HL-60/S4 (cell line): ENCODE measurements around the gene WDR64.

Experiments used
- in situ Hi-C: fragments of 300-500 bp; cut with MboI; formaldehyde crosslinking; loops from 2 replicates; pipeline ENCODE4 v1.14.3; 2022; ENCODE audit warnings: low sequenced_read_pairs

The WDR64 gene

DNA sequence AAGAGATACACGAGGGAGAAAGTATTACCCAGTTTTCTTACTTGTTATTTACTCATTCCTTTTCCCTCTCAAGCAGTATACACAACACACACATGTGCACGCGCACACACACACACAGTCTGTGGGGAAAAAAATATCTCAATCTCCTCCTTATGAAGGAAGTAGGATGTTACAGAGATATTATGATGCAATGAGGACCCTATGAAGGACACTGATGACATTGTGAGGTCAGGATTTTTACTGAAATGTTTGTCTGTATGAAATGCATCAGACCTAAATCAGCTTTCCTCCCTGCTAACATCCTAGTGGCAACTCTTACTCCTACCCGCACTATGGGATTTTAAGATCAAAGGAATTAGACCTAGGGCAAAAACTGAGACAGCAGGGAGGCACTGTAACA, at the start of gene WDR64:
TSS of gene WDR64 (plus strand) at position 270 of the 400 bp plus-strand sequence. CDS start 204 bp downstream, outside the sequence.
- in situ Hi-C loops, result no loop called here

DNA sequence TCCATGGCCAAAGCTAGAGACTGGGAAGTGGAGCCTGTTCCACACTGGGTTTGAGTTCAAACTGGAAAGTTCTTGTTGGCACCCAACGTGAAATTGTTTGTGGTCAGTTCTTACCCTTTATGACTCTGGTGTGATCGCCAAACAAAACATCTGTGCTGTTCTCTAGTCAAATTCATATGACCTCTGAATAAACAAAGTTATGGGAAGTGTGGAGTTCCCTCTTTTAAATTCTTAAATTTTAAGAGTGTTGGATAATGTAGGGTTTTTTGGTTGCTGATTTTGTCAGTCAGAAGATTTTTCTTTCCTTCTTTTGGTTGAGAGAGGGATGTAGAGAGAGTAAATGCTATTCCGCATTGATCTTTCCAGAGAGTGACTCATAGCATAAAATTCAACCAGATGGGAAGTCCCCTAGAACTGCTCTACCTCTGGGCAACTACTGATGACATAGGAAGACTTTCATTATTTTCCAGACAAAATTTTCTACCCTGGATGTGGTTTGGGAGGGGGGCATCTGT, 48.3 kb upstream of the WDR64 start:
- in situ Hi-C loops, result loop anchor here (25.0 kb wide), 1 partner anchor 409 kb away; no protein-coding TSS in a partner anchor

- in situ Hi-C loops, result loop anchor here (25.0 kb wide), 1 partner anchor 407 kb away; no protein-coding TSS in a partner anchor
Measured at GRCh38 chr1:241605146-241605805, 46.8 kb upstream of the WDR64 start.

DNA sequence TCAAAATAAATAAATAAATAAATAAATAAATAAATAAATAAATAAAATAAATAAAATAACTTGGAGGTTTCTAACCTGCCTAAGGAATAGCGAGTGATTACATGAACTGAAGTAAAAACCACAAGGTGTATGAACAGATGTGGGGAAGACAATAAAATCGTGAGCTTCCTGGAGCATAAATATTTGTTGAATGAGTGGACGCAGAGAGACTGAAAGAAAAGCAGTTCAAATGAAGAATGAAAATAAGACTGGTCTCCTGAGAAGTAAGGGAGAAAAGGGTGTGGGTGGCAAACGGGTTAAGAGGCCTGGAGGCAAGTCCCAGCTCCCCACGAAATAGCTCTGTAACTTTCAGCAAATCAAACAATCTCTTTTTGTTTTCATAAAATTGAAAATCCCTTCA, 45.5 kb upstream of the WDR64 start:
- in situ Hi-C loops, result loop anchor here (25.0 kb wide), 1 partner anchor 406 kb away; no protein-coding TSS in a partner anchor

- in situ Hi-C loops, result loop anchor here (25.0 kb wide), 1 partner anchor 405 kb away; no protein-coding TSS in a partner anchor
Measured at GRCh38 chr1:241607497-241607896, 44.6 kb upstream of the WDR64 start.

DNA sequence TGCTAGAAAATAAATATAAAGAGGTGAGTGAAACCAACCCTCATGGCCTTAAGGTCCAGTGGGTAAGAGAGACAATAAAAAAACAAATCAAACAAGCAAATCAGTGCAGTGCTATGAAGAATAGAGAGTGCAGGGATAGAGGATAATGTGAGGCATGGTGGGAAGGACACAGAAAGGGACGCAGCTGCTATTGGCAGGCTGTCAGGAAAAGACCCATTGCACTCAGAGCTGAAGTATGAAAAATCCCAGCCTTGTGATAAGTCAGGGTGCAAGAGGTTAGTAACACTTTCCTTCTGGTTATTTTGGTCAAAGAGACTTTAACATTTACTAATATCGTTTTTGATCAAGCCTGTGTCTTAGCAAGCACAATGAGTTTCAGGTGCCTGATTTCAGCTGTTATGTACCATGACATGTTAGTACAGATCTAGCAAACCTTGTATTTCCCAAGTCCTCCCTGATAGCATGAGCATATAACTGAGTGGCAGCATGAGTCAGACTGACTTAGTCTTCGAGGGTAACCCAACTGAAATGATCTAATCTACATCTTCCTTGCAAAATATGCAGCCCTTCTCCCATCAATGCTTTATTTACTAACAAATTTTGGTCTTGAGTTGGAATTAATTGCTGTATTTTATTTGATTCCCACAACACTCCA, 43.6 kb upstream of the WDR64 start:
- in situ Hi-C loops, result loop anchor here (25.0 kb wide), 1 partner anchor 404 kb away; no protein-coding TSS in a partner anchor

DNA sequence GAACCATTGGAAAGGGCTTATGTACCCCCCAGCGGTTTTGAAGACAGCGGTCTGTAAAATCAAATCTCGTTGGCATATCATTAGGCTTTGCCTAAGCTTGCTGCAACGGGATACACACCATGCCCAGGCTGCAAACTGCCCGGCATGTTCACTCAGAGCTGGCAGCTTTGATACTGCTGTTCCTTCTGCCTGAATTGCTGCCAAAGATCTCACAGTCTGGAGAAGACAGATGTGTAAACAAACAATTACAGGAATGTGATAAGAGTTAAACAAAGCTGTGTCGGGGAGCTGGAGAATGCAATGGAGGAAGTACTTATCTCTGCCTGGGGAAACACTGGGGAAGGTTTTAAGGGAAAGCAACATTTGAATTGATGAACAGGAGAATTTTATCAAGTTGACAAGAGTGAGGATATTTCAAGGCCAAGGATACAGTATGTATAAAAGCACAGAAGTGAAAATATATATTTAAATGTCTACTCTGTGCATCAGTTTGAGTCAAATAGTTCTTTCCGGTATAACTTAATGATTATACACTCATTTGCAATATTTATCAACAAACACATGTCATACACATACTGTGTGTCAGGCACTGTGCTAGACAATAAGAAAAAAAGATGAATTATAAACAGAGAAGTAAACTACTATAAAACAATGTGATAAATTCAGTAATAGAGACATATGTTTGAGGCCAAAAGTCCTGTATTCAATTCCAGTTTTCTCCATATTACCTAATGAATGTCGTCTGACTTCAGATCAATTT, 41.8 kb upstream of the WDR64 start:
- in situ Hi-C loops, result loop anchor here (25.0 kb wide), 1 partner anchor 402 kb away; no protein-coding TSS in a partner anchor

GRCh38 chr1:241611063-241611462, 41.0 kb upstream of the WDR64 start:
- in situ Hi-C loops, result loop anchor here (25.0 kb wide), 1 partner anchor 401 kb away; no protein-coding TSS in a partner anchor

DNA sequence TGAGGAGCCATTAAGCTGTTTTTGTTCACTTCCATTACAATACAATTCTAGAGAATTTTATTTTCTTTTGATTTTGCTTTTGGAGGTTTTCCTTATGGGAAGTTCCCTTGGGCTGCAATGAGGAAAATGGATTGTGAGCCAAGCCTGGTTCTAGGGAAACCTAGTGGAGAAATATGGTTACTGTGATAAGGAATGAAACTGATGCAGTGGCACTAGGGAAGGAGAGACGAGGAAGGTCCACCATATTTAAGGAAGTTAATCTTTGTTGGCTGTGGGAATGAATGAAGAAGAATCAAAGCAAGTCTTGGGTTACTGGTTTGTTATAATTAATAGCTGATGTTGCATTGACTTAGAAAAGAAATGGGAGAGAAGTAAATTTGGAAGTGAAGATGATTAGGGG, 40.3 kb upstream of the WDR64 start:
- in situ Hi-C loops, result loop anchor here (25.0 kb wide), 1 partner anchor 401 kb away; no protein-coding TSS in a partner anchor

DNA sequence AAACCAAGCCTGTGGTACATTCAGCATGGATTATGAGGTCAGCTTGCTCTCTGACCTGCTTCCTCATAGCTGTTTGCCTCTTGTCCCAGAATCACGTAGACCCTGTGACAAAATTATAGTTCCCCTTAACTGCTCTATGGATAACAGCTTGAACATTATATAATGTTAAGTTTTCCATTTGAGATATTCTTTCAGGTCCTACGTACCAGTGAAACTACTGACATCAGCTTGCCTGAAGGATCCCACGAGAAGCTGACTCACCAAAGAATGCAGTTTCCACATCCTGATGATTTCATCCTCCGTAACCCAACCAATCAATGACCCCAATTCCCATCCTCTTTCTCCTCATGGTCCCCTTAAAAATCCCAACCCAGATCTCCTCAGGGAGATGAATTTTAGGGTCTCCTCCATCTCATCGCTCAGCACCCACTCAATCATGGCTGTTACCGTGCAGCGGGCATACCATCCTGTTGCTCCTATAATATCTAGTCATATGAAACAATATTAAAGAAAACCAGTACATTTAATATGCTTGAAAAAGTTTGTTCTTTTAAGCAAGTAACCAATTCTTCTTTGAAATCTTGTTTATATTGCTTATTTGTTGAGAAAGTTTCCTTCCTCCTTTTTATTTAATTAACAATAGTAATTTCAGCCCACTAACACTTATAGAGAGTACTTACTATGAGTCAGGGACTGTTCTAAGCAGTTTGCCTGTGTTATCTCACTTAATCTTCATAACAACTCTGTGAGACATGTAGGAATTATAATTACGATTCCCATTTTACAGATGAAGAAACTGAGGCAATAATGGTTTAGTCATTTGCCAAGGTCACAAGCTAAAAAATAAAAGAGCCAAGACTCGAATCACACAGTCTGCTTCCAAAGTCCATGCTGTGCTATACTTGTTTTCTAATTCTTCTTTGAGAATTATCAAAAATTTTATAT, 39.3 kb upstream of the WDR64 start:
- in situ Hi-C loops, result loop anchor here (25.0 kb wide), 1 partner anchor 399 kb away; no protein-coding TSS in a partner anchor

DNA sequence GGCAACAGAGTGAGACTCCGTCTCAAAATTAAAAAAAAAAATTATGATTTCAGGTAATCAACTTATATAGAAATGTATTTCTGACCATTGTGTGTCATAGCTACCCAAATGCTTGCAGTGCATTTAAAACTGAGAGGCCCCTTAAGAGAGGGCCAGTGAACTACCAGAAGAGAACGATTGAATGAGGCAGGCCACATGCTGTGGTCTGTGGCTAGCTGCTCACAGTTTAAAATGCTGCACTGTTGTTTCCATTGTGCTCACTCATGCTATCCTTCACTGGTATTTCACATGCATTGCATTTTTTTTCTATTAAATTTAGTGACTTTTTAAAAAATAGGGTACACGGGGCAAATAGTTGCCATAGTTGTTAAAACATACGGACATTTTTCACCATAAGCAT, 37.9 kb upstream of the WDR64 start:
- in situ Hi-C loops, result loop anchor here (25.0 kb wide), 1 partner anchor 398 kb away; no protein-coding TSS in a partner anchor

- in situ Hi-C loops, result loop anchor here (25.0 kb wide), 1 partner anchor 398 kb away; no protein-coding TSS in a partner anchor
Measured at GRCh38 chr1:241614572-241614971, 37.5 kb upstream of the WDR64 start.

GRCh38 chr1:241615043-241615974, 36.8 kb upstream of the WDR64 start:
- in situ Hi-C loops, result loop anchor here (25.0 kb wide), 1 partner anchor 397 kb away; no protein-coding TSS in a partner anchor

- in situ Hi-C loops, result loop anchor here (25.0 kb wide), 1 partner anchor 395 kb away; no protein-coding TSS in a partner anchor
Measured at GRCh38 chr1:241617426-241617825, 34.7 kb upstream of the WDR64 start.

DNA sequence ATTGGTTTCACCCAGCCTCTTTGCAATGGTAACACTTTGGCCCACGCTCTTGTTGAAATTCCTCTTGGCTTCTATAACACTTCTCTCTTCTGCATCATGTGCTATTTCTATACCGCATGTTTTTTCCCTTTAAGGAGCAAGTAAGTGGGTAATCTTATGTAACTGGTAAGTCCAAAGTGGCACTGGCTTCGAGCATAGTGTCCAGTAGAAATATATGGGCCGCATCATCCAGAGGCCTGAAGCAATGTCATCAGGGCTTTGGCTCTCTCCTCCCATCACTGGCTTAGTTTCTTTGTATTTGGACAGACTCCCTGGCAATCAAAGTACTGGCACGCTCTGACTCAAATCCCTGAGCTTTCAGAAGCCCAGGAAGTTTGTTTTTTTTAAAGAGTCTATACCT, 29.4 kb upstream of the WDR64 start:
- in situ Hi-C loops, result loop anchor here (25.0 kb wide), 1 partner anchor 390 kb away; no protein-coding TSS in a partner anchor

DNA sequence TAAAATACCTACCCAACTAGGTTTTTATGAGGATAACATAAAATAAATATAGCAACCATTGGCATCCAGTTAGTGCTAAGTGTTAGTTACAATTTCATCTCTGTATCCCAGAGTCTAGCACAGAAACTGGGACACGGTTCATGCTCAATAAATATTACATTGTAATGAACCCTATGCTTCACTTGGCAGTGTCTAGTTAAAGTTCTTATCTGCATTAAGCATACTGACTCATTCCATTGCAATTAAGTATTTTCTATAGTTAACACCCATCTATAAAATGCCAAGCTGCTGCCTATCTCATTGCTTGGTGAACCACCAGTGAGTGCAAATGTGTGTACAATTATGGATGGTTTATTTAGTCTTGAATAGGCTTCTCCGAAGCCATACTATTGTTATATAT, 27.1 kb upstream of the WDR64 start:
- in situ Hi-C loops, result loop anchor here (25.0 kb wide), 1 partner anchor 387 kb away; no protein-coding TSS in a partner anchor

DNA sequence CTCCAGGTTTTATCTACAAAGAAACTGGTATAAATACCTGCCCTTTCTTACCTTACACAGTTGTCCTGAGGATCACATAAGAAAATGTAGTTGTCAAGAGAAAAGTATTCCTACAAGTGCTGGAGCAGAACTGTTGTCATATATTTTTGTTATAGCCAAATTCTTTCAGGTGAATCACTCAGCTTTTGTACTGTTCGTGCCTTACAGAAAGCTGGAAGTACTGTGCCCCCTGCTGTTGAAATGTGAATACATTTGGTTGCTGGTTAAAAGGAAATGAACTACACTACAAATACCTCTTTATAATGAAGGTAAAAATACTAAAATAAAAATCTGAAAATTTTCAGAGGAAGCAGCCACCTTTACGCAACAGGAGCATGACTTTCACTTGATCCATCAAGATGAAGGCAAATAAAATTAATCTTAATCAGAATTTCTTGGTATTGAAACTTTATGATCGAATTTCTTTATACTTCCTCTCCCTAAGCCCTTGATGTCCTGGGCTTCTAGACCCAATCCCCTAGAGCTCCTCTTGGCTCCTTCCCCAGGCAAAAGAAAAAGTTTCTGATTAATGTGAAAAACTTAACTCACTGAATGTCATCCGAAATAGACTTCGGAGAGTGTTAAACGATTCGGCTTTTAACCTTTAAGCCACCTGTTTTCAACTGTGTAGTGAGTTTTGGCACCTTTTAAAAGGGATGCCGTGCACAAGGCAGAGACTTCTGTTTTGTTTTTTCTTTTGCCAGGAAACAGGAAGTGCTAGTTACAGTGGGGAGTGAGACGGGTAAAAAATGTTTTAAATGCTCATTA, 24.4 kb upstream of the WDR64 start:
- in situ Hi-C loops, result no loop called here
